Skin of body (tissue), 2 donors: Measurements from ENCODE around the gene TXNIP. TPM values are rescaled to one million over a fixed set of nuclear protein-coding genes. Genes with fewer than 3 reads are reported as not detected.

Source experiments
- DNase-seq: peaks from one replicate; lab custom pipeline; 2025; lab: John Stamatoyannopoulos, UW
- total RNA-seq: library from RNA; depleted of rRNA; stranded (reverse); fragments of >200 nt; gene quantifications from one replicate; pipeline ENCODE4 v1.2.3, GENCODE V29; 2014

The TXNIP gene
- total RNA-seq, 1 donor from 2014 or later: 643 TPM

DNA sequence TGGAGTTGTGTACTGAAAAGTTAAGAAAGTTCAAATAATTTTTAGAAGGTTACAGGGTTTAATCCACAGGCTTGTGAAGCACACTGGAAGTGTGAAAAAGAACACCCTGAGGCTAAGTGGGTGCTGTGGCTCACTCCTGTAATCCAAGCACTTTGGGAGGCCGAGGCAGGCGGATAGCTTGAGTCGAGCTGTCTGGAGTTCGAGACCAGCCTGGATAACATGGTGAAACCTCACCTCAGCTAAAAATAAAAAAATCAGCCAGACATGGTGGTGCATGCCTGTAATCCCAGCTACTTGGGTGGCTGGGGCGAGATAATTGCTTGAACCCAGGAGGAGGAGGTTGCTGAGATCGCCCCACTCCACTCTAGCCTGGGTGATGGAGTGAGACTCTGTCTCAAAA, 9.8 kb downstream of the TXNIP start:
- no peak for DNase-seq

DNA sequence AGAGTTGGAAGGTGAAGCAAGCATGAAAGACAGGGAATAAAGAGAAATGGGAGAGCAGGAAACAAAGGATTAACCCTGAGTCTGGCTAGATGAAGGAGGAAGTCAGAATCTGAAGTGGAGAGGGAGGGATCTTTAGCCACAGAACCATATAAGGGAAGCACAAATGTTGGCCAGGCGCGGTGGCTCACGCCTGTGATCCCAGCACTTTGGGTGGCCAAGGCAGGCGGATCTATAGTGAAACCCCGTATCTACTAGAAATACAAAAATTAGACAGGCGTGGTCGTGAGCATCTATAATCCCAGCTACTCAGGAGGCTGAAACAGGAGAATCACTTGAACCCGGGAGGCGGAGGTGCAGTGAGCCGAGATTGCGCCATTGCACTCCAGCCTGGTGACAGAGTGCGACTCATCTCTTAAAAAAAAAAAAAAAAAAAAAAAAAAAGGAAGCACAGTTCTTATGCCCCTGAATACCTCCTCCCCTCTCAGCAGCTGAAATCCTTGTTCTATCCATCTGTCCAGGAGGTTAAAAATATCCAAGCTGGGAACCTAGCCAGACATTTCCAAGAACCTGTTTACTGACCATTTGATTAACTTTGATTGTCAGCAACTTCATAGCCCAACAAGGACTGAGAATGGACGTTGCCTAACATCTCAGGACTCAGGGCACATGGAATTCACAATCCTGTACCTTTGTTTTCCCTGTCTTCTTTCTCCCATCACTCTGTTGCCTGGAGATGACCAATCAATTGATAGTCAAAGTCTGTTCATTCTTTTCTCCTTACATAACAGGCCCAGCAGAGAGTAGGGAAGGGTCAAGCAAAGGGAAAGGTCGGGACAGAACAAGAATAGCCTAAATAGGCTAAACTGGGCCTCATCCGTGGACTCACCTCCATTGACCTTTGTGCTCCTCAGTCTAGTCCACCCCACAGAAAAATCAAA, 10.6 kb downstream of the TXNIP start:
- no peak for DNase-seq

DNA sequence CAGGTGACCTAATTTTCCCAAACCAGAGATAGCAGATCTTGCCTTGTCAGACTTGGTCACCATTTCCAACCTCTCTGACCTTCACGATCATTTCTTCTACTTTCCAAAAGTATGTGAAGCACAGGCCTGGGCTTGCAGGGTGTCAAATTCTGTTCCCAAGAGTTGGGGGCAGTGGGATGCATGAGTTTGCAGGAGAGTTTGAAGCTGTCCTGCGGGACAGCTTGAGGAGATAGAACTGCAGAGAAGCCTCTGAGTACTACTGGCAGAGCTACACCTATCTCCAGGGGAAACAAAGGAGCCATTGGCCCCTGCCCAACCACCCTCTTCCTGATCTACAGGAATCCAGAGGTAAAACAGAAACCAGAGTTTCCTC, 11.3 kb downstream of the TXNIP start:
- DNase-seq: no peak

DNA sequence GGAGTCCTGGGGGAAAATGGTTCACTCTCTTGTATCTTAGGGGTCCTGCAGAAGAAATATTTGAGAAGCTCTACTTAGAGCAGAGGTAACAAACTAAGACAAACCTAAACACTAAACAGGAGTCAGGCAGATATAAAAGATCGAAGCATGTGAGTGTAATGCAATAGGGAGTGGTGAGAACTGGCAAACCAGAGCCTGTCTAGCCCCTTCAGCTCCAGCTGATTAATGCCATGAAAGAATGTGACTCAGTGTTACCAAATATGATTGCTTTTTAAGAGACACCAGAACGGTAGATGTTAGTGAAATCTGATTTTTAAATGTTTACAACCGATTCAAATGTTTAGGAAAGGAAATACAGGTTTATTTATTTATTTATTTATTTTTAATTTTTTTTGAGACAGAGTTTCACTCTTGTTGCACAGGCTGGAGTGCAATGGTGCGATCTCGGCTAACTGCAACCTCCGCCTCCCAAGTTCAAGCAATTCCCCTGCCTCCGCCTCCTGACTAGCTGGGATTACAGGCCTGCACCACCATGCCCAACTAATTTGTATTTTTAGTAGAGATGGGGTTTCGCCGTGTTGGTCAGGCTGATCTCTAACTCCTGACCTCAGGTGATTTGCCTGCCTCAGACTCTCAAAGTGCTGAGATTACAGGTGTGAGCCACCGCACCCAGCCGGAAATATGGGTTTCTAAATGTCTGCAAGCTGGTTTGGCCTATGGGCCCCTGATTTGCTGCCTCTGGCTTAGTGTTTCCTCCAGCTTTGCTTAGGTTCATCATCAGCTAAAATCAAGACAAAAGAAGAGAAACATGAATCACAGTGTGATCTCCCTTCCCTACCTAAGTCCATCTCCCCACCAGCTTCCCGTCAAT, 12.2 kb downstream of the TXNIP start:
- no peak for DNase-seq

DNA sequence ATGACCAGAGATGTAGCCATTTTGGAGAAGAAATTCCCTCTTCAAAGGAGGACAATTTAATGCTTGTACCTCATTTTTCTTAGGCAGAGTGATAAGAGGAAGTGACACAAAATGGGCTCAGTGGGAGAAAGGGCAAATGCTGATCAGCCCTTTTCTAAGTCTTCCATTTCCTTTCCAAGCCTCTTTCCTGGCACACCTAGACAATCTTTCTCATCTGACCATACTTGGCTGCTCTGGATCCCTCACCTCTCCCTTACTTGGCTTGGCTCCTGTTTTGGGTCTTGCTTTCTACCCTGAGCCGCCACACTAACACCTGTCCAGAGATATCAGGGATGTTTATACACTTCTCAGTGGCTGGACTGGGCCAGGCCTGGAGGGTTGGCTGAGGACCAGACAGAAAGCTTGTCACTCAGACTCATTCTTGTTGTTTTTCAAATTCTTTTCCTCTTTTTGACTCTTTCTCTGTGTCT, 13.1 kb downstream of the TXNIP start:
- DNase-seq: no peak

DNA sequence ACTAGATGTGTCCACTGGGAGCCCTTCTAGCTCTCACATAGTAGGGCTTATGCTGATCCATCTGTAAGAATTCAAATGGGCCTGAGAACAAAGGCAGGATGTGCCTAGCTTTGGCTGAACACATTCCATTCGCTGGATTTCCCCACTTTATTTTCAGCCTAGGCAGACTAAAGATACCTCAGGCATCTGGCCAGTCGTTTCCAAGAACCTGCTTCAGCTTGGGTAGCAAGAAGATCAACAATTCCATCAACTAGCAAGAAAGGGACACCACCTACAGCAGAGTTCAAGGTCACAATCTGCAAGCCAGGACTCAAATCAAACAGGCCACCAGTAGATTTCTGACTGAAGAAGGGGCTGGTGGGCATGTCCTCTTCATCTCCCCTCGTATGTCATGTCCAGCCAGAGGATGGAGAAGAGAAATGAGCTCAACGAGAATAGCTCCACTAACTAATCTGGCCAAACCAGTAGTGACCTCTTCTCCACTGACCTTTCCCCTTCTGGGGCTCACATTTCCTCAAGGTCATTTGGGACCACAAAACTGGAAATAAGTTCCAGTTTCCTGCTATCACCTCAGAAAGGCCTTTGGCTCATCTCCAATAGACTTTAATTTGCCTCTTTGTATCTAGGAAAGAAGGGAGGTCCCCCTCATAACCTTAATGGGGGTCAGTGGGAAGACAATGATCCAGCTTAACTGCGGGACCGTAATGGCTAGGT, 14.2 kb downstream of the TXNIP start:
- no peak for DNase-seq

DNA sequence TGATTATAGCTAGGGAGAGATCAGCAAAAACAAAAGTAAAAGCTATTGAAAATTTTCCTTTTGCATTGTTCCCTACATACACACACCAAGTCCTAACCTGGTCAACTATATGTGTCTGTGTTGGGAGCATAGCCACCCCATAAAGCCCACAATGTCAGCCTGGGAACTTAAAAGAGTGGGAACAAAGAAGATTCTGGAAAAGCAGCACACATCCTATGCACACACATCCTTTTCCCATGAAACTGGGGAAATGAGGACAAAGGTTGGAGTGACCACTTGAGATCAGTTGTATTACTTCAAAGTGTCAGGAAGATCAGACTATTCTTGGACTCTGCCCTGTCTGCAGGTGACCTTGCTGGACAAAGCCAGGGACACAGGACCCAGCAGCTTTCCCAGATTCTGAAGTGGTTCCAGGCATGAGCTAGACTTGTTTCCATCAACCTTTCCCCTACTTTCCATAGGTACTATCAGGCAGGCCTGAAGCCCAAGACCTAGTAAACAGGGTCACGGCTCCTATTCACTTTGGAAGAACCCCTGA, 15.9 kb downstream of the TXNIP start:
- DNase-seq: no peak

DNA sequence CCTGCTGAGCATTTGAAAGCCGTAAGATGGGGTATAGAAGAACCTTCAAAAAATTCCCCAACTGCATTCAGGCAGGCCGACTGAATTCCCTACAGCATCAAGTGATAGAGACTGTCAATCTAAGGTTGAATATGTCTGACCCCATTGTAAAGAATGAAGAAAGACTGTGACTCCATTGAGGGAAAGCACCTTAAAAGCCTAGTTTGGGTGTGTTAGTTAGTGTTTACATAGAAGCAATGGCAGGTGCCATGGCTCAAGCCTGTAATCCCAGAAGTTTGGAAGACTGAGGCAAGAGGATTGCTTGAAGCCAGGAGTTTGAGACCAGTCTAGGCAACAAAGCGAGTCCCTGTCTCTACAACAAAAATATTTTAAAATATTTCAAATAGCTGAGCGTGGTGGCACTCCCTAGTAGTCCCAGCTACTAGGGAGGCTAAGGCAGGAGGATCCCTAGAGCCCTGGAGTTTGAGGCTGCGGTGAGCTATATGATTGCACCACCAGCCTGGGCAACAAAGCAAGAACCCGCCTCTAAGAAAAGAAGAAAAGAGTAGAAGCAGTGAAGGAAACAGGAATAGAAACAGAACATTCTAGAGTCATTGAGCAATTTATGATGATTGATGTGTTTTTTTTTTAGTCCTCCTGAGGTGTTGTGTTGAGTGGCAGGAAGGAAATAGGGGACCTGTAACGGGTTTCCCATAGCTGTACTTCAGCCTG, 16.5 kb downstream of the TXNIP start:
- DNase-seq: peak; percentile 33

DNA sequence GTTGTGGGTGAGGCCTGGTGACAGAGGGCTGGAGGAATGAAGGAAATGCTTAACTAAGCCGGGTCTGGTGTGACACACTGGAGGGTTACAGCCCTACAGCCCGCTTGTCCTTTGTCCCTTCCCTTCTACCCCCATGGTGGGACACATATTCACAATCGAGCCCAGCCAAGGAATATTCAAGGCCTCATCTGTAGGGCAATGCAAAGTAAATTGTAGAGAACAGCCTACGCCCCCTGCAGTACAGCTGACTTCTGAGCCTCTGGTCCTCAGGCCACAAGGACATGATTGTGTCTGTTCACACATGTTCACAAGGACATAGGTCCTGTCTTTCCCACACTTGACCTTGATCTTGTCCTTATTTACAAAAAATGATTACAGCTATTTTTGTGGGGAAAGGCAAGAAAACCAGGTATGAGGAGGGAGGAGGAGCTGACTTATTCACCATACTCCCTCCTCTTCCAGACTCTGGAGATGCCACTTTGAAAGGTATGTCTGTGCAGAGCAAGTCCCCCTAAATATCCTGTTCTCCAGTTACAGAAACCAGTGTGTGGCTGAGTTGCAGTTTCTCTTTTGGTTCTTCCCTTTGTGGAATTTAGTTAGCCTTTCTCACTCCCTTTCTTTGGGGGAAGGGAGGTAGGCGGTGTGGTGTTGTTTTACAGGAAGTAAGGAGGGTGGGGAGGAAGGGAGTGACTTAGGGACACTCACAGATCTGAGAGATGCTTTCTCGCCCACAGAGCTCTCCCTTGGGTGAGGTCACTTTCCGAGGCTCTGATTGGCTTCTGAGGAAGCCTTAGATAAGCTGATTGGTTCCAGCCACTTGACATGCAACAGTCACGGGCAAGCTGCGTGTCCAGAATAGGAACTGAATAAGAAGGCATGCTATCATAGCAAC, 17.3 kb downstream of the TXNIP start:
- DNase-seq: peak; percentile 100

DNA sequence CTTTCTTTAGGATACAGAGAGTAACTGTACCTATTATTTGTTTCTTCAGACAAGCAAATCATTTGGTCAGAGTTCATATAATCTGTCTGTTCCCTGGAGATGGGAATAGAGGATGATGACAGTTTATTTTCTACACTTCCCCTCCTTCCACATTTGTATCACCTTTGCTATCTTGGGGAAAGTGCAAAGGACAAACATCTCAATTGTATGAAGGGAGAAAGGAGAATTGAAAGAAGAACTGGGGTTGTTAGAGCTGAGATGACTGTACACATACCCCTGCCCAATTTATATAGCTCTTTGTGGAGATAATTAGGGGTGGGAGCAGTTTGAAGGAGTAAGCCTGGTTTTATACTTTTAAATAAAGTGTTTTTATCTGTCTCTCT, 17.9 kb downstream of the TXNIP start:
- DNase-seq: no peak

DNA sequence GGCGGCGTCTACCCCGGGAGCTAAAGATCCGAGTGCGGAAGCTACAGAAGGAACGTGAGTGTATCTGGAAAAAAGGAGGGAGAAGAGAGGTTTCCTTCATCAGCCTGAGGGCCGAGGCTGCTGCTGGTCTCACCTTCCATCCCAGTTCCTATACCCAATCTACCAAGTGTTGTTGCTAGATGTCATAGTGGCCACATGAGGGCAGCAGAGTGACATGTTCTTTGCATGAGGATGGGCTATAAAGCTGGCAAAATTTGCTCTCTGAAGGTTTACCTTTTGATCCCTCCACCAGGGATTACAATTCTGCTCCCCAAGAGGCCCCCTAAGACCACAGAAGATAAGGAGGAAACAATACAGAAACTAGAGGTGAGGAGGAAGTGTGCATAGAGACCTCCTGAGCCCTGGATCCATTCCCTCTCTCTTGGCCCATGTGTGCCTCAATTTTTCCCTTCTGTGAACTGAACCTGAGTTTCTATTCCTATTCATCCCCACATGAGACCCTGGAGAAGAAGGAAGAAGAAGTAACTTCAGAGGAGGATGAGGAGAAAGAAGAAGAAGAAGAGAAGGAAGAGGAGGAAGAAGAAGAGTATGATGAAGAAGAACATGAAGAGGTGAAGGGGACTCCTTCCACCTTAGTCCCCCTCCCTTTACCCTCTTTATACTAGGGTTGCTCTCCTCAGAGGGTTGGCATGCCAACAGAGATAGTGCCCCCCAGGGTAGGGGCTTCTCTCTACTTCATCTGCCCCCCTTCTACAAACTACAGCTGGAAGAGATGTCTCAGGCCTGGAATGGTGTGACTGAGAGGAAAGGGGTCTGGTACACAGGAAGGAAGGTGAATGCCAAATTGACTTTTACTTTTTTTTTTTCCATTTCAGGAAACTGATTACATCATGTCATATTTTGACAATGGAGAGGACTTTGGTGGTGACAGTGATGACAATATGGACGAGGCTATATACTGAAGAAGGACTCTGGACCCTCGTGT, 18.6 kb downstream of the TXNIP start:
- peak; percentile 81 for DNase-seq

DNA sequence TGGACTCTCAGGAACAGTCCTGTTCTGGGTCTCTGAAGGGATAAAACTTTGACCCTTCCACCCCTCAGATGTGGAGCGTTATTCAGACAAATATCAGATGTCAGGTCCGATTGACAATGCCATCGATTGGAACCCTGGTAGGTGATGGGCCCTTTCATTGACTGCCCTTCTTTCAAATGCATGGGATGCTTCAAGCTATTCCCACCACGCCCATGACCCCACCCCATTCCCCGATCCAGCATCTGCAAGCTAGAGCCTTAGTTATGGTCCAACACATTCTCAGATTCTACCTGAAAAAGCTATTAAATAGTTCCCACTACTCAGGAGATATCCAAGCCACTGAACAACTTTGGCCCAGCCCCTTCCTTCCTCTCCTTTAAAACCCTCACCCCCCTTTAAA, 19.4 kb downstream of the TXNIP start:
- DNase-seq: no peak

DNA sequence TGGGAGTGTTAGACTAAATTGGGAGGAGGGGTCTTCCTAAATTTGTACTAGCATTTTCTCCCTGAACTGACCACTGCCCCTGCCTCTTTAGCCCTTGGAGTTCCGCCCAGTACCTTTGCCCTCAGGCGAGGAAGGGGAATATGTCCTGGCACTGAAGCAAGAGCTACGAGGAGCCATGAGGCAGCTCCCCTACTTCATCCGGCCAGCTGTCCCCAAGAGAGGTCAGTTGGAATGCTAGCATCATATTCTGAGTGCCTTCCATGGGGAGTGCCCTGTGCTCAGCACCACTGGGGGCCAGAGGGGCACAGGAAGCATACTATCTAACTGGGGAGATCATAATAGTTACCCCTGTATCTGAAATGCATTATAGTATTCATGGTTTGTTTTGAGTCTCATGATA, 21.2 kb downstream of the TXNIP start:
- DNase-seq: no peak

DNA sequence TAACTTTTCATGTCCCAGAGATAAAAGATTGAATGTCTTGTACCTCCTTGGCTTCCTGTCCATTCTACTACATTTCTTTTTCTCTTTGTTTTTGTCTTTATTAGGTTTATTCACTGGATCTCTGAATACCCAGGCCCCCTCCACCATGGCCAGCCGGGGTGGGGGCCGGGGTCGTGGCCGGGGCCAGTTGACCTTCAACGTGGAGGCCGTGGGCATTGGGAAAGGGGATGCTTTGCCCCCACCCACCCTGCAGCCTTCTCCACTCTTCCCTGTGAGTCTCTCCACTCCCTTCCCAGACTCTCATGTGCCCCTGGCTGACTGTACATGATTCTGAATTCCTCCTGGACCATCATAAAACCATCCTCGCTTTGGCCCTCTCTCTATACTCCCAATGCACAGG, 21.7 kb downstream of the TXNIP start:
- no peak for DNase-seq

DNA sequence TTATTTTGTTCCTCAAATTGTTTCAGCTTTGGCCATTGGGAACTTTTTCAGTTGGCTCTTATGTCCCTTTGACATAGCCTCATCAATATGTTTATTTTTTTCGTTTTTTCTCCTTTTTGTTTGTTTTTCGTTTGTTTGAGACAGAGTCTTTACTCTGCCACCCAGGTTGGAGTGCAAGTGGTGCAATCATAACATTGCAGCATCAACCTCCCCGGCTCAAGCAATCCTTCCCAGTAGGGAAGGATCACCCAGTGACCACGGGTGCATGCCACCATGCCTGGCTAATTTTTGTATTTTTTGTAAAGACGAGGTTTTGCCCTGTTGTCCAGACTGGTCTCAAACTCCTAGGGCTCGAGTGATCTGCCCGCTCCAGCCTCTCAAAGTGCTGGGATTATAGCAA, 23.8 kb downstream of the TXNIP start:
- DNase-seq: no peak

DNA sequence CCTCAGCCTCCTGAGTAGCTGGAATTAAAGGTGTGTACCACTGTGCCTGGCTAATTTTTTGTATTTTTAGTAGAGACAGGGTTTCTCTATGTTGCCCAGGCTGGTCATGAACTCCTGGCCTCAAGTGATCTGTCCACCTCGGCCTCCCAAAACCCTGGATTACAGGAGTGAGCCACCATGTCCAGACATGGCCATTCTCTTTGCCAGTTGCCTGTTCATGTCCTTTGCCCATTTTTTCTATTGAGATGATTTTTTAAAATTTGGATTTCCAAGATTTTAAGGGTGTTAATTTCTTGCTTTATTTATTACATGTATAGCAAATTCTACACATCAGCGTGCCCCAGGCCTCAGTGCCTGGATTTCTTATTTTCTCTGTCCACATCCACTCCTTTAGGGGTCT, 29.1 kb downstream of the TXNIP start:
- no peak for DNase-seq

DNA sequence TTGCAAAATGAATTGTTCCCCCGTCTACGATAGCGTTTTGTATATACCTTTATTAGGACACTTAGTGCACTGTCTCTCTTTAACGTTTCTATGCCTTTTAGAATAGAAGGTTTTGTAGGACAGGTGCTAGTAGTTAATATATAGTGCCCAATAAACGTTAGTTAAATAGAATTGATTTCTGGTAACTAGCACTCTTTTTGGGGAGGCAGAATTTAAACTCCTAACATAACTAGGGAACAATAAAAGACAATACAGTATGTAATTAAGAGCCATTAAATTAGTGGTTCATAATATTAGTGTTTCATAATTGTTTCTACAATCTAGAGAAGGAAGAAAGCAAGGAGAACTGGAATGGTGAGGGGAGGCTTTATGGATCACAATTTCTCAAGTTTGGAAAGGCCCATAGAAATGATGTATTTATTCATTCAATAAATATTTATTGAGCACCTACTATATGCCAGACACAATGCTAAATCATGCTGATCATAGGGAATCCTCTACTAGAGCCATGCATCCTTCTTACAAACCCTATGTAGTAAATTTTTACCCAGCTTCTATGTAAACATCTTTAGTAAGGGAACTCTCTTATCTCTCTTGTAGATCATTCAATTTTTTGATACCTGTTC, 31.1 kb downstream of the TXNIP start:
- DNase-seq: no peak
